MM.1S (cell line): Measurements from ENCODE around the gene NRXN3.

Source experiments
- DNase-seq: peaks from one replicate; pipeline ENCODE4 v3.0.0-alpha.2; 2015
- H2AFZ ChIP-seq: fragments of 300-600 bp; sonication (generic); 2 replicates; pipeline ENCODE4 v1.6.0; 2016; ENCODE audit warnings: antibody characterized with exemption, low read length
- H3F3A ChIP-seq: fragments of 300-600 bp; sonication (generic); 2 replicates; pipeline ENCODE4 v1.6.1; 2016; ENCODE audit warnings: mild to moderate bottlenecking, antibody characterized with exemption, low read length, moderate library complexity, mixed read lengths; ENCODE audit not compliant: insufficient read depth
- H3K27ac ChIP-seq: fragments of 300-600 bp; sonication (generic); 2 replicates; pipeline ENCODE4 v1.5.1; 2016; ENCODE audit warnings: mild to moderate bottlenecking, low read length
- H3K27me3 ChIP-seq: fragments of 300-600 bp; sonication (generic); replicated peaks from 2 replicates; pipeline ENCODE4 v1.6.0; 2016; ENCODE audit warnings: low read length; ENCODE audit not compliant: insufficient read depth
- H3K36me3 ChIP-seq: fragments of 300-600 bp; sonication (generic); replicated peaks from 2 replicates; pipeline ENCODE4 v1.6.1; 2016; ENCODE audit warnings: mild to moderate bottlenecking, low read length, mixed read lengths; ENCODE audit not compliant: insufficient read depth
- H3K4me1 ChIP-seq: fragments of 300-600 bp; sonication (generic); 2 replicates; pipeline ENCODE4 v1.6.1; 2016; ENCODE audit warnings: low read length, mixed read lengths
- H3K4me2 ChIP-seq: fragments of 300-600 bp; sonication (generic); 2 replicates; pipeline ENCODE4 v1.6.0; 2016; ENCODE audit warnings: low read depth, low read length
- H3K4me3 ChIP-seq: fragments of 300-600 bp; sonication (generic); 2 replicates; pipeline ENCODE4 v1.5.1; 2016; ENCODE audit warnings: low read length, mixed read lengths
- H3K79me2 ChIP-seq: fragments of 300-600 bp; sonication (generic); 2 replicates; pipeline ENCODE4 v1.6.1; 2016; ENCODE audit warnings: mixed run types, low read length, mixed read lengths
- H3K9ac ChIP-seq: fragments of 300-600 bp; sonication (generic); 2 replicates; pipeline ENCODE4 v1.6.1; 2016; ENCODE audit warnings: low read length, mixed read lengths
- H3K9me2 ChIP-seq: fragments of 300-600 bp; sonication (generic); replicated peaks from 2 replicates; pipeline ENCODE4 v1.6.1; 2016; ENCODE audit warnings: mild to moderate bottlenecking, low read length, mixed read lengths; ENCODE audit not compliant: insufficient read depth
- H3K9me3 ChIP-seq: fragments of 300-600 bp; sonication (generic); replicated peaks from 2 replicates; pipeline ENCODE4 v1.6.1; 2016; ENCODE audit warnings: mild to moderate bottlenecking, low read length, mixed read lengths; ENCODE audit not compliant: insufficient read depth
- H4K20me1 ChIP-seq: fragments of 300-600 bp; sonication (generic); 2 replicates; pipeline ENCODE4 v1.6.1; 2016; ENCODE audit warnings: mild to moderate bottlenecking, low read length, moderate library complexity, mixed read lengths; ENCODE audit not compliant: insufficient read depth
- CTCF ChIP-seq: fragments of 300-600 bp; sonication (generic); IDR thresholded peaks from 2 replicates; pipeline ENCODE4 v1.5.1; 2016; ENCODE audit warnings: antibody characterized with exemption, low read length, mixed read lengths
- EZH2 ChIP-seq: fragments of 300-600 bp; sonication (generic); optimal IDR thresholded peaks from 2 replicates; pipeline ENCODE3; 2017; ENCODE audit warnings: low read depth, mild to moderate bottlenecking, antibody characterized with exemption, low read length, mixed read lengths
- EZH2phosphoT487 ChIP-seq: fragments of 300-600 bp; sonication (generic); IDR thresholded peaks from 2 replicates; pipeline ENCODE4 v1.6.1; 2018; ENCODE audit warnings: antibody characterized with exemption, low read length

Gene NRXN3

GRCh38 chr14:78207414-78207813 is 37.2 kb downstream of the NRXN3 start:
- no peak for DNase-seq
- no peaks in the 10 kb centered on the region for H3K9me3 ChIP-seq
- no peaks in the 10 kb centered on the region for H3K36me3 ChIP-seq
- H2AFZ ChIP-seq, result no peak overlapping the region
- H3F3A ChIP-seq, result no peaks in the 10 kb centered on the region
- TF ChIP-seq EZH2phosphoT487 (no peak), CTCF (no peak), EZH2 (no peak)
- no peak overlapping the region for H3K4me2 ChIP-seq
- H3K27ac ChIP-seq, result no peak overlapping the region
- no peaks in the 10 kb centered on the region for H3K27me3 ChIP-seq
- H3K4me3 ChIP-seq, result no peak overlapping the region
- no peaks in the 10 kb centered on the region for H3K79me2 ChIP-seq
- no peaks in the 10 kb centered on the region for H4K20me1 ChIP-seq
- no peak overlapping the region for H3K9ac ChIP-seq
- no peaks in the 10 kb centered on the region for H3K9me2 ChIP-seq
- no peaks in the 10 kb centered on the region for H3K4me1 ChIP-seq

DNA sequence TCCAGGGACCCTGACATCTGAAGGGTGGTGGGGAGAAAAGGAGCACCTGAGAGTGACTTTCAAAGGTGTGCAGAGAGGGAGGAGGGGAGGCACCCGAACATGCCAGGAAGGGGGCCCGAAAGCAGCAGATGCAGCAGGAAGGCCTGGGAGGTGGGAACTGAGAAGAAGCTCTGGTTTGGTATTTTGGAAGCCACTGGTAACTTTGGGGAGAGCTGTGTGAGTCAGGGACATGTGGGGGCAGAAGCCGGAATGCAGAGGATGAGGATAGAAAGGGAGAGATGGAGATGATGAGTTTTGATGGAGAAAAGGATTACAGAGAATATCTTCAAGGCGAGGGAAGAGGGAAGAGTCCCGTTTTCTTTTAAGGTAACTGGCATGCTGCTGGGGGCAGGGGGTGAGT is 50.1 kb downstream of the NRXN3 start:
- no peaks in the 10 kb centered on the region for H3K27me3 ChIP-seq
- no peak overlapping the region for H3K9ac ChIP-seq
- TF ChIP-seq CTCF, result no peak
- TF ChIP-seq EZH2, result no peak
- no peak for TF ChIP-seq EZH2phosphoT487
- H3K4me1 ChIP-seq, result no peaks in the 10 kb centered on the region
- no peaks in the 10 kb centered on the region for H3K79me2 ChIP-seq
- H3K27ac ChIP-seq, result no peak overlapping the region
- no peaks in the 10 kb centered on the region for H4K20me1 ChIP-seq
- H3K4me3 ChIP-seq, result no peak overlapping the region
- DNase-seq, result no peak
- H3K9me2 ChIP-seq, result no peaks in the 10 kb centered on the region
- no peaks in the 10 kb centered on the region for H3K9me3 ChIP-seq
- H3K36me3 ChIP-seq, result no peaks in the 10 kb centered on the region
- no peak overlapping the region for H3K4me2 ChIP-seq
- H3F3A ChIP-seq, result no peaks in the 10 kb centered on the region
- H2AFZ ChIP-seq, result no peak overlapping the region

GRCh38 chr14:78222746-78223145 is 52.6 kb downstream of the NRXN3 start:
- Histone ChIP-seq H3K79me2 (no peaks in the 10 kb centered on the region), H3K27me3 (no peaks in the 10 kb centered on the region), H3K4me2 (no peak overlapping the region), H4K20me1 (no peaks in the 10 kb centered on the region), H3K9me2 (no peaks in the 10 kb centered on the region), H3K27ac (no peak overlapping the region), H3K9ac (no peak overlapping the region), H3K4me1 (no peaks in the 10 kb centered on the region), H3K36me3 (no peaks in the 10 kb centered on the region), H3K4me3 (no peak overlapping the region), H3F3A (no peaks in the 10 kb centered on the region), H2AFZ (no peak overlapping the region), H3K9me3 (no peaks in the 10 kb centered on the region)
- no peak for DNase-seq
- TF ChIP-seq EZH2phosphoT487 (no peak), EZH2 (no peak), CTCF (no peak)
